ENCODE data around the gene HPSE. TPM values are rescaled to one million over a fixed set of nuclear protein-coding genes. Genes with fewer than 3 reads are reported as not detected.
A peak's percentile ranks its signal among the peaks of the same experiment; 100 is the strongest.

The HPSE gene
- total RNA-seq, 3 donors from 2014 or later: 6.9 to 17.2 (median 14.0) TPM

GRCh38 chr4:83267121-83267829 is 67.4 kb downstream of the HPSE start:
- peaks cover 5% of the 10 kb centered on the region for H3K36me3 ChIP-seq (ENCODE audit: low read depth)
- TF ChIP-seq, protein P1, sequence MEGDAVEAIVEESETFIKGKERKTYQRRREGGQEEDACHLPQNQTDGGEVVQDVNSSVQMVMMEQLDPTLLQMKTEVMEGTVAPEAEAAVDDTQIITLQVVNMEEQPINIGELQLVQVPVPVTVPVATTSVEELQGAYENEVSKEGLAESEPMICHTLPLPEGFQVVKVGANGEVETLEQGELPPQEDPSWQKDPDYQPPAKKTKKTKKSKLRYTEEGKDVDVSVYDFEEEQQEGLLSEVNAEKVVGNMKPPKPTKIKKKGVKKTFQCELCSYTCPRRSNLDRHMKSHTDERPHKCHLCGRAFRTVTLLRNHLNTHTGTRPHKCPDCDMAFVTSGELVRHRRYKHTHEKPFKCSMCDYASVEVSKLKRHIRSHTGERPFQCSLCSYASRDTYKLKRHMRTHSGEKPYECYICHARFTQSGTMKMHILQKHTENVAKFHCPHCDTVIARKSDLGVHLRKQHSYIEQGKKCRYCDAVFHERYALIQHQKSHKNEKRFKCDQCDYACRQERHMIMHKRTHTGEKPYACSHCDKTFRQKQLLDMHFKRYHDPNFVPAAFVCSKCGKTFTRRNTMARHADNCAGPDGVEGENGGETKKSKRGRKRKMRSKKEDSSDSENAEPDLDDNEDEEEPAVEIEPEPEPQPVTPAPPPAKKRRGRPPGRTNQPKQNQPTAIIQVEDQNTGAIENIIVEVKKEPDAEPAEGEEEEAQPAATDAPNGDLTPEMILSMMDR (IDR thresholded peaks at IDR 0.05): no peak
- peaks cover 4% of the 10 kb centered on the region for H3K4me1 ChIP-seq (ENCODE audit: low read depth)
- ATAC-seq (no peak), DNase-seq (no peak)
- no peak overlapping the region for H3K4me3 ChIP-seq
- intact Hi-C loops (cut with DNase I, micrococcal nuclease): loop anchor here in 1 of 2 donors (10.0 kb wide), 1 partner anchor 192 kb away; no protein-coding TSS in a partner anchor
- no peaks in the 10 kb centered on the region for H3K9me3 ChIP-seq

DNA sequence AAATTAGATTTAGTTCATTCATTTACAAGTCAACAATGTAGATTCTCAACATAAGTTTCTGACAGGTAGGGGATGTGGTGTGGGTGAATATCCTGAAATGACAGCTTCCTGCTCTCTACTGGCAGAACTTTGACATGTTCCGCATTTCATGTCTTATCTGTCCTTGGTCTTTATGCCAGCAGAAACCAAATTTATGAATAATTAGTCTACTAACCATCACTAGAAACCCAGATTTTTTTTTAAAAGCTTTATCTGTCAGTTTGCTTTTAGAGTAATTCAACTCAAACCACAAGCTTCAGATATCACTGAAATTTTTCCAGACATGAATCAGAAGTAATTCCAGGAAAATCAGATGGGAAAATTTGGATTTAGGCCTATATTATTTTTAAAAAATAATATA is 68.0 kb downstream of the HPSE start:
- DNase-seq (no peak), ATAC-seq (no peak)
- peaks cover 5% of the 10 kb centered on the region for H3K36me3 ChIP-seq (ENCODE audit: low read depth)
- intact Hi-C loops (cut with DNase I, micrococcal nuclease): loop anchor here in 1 of 2 donors (10.0 kb wide), 1 partner anchor 192 kb away; no protein-coding TSS in a partner anchor
- peaks cover 10% of the 10 kb centered on the region for H3K4me1 ChIP-seq (ENCODE audit: low read depth)
- no peaks in the 10 kb centered on the region for H3K9me3 ChIP-seq
- TF ChIP-seq, protein P1 (IDR thresholded peaks at IDR 0.05): no peak
- no peak overlapping the region for H3K4me3 ChIP-seq

DNA sequence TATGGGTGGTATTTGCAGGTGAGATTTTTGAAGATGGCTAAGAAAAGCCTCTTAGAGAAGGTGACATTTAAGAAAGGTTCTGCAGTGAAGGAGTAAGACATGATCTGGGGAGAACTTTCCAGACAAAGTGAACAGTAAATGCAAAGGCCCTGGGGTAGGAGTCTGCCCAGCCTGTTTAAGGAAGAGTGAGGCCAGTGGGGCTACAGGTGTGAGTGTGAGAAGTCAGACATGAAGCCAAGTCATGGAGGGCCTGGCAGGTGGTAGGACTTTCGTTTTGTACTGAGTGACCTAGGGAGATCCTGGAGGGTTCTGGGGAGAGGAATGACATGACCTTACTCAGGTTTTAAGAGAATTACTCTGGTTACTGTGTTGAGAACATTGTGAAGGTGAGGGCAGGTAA is 71.5 kb downstream of the HPSE start:
- DNase-seq (no peak), ATAC-seq (no peak)
- intact Hi-C loops (cut with DNase I, micrococcal nuclease): loop anchor here in 1 of 2 donors (5.0 to 10.0 kb wide), 2 partner anchors 151 to 188 kb away; partner anchors contain the start of gene PLAC8
- TF ChIP-seq, protein P1 (IDR thresholded peaks at IDR 0.05): no peak
- Histone ChIP-seq H3K4me3 (no peak overlapping the region), H3K9me3 (no peaks in the 10 kb centered on the region), H3K4me1 (ENCODE audit: low read depth) (peaks cover 21% of the 10 kb centered on the region), H3K36me3 (ENCODE audit: low read depth) (no peaks in the 10 kb centered on the region)

GRCh38 chr4:83262682-83263081 is 72.0 kb downstream of the HPSE start:
- TF ChIP-seq, protein P1 (IDR thresholded peaks at IDR 0.05): no peak
- H3K4me1 ChIP-seq (ENCODE audit: low read depth): peaks cover 21% of the 10 kb centered on the region
- intact Hi-C loops (cut with DNase I, micrococcal nuclease): loop anchor here in 1 of 2 donors (5.0 to 10.0 kb wide), 2 partner anchors 150 to 188 kb away; partner anchors contain the start of gene PLAC8
- H3K4me3 ChIP-seq: no peak overlapping the region
- no peak for DNase-seq
- peak; percentile 68 for ATAC-seq
- H3K9me3 ChIP-seq: no peaks in the 10 kb centered on the region
- H3K36me3 ChIP-seq (ENCODE audit: low read depth): no peaks in the 10 kb centered on the region

GRCh38 chr4:83261307-83261706 is 73.3 kb downstream of the HPSE start:
- TF ChIP-seq, protein P1 (IDR thresholded peaks at IDR 0.05): no peak
- Histone ChIP-seq H3K4me1 (ENCODE audit: low read depth) (peaks cover 26% of the 10 kb centered on the region), H3K4me3 (no peak overlapping the region), H3K9me3 (no peaks in the 10 kb centered on the region), H3K36me3 (ENCODE audit: low read depth) (no peaks in the 10 kb centered on the region)
- intact Hi-C loops (cut with DNase I, micrococcal nuclease): loop anchor here in 1 of 2 donors (5.0 to 10.0 kb wide), 2 partner anchors 149 to 187 kb away; partner anchors contain the start of gene PLAC8
- peak; percentile 86 for ATAC-seq
- peak in 2 of 3 donors; percentile 58 to 75 for DNase-seq

Measured in mucosa of descending colon (tissue), 3 donors.